Testis (tissue), 2 donors: ENCODE results near the gene ASB6.

Source experiments
- CTCF ChIP-seq, 3 experiments: fragments of 450-650 bp in 2 of 3; fragments of 200-600 bp in 1 of 3; sonication (generic) in 1 of 3; IDR thresholded peaks; one replicate each; pipeline ENCODE4 v1.5.1; 2016 to 2019; ENCODE audit warnings: antibody characterized with exemption in 3 of 3, mild to moderate bottlenecking in 2 of 3, moderate library complexity in 1 of 3
- POLR2A ChIP-seq: fragments of 450-650 bp; IDR thresholded peaks from one replicate; pipeline ENCODE4 v1.6.1; 2017; ENCODE audit warnings: antibody characterized with exemption, mild to moderate bottlenecking, moderate library complexity

- TF ChIP-seq POLR2A (no peak), CTCF (IDR thresholded peaks at IDR 0.05) (no peak)
These were observed 33.7 kb upstream of the ASB6 start for GRCh38 chr9:129675620-129676019.
